SK-N-SH (cell line): ENCODE results near the gene CEP89. TPM values are rescaled to one million over a fixed set of nuclear protein-coding genes. Genes with fewer than 3 reads are reported as not detected.

Source experiments
- CTCF ChIA-PET: fragments of 300-600, 350-600 bp; formaldehyde crosslinking; extraction: SDS; loops from one replicate; lab custom pipeline; 2021; lab: Yijun Ruan, JAX
- POLR2A ChIA-PET: fragments of 350-600 bp; sonication (Branson Sonifier 250); formaldehyde crosslinking; extraction: SDS; loops from one replicate; lab custom pipeline; 2020; ENCODE audit warnings: antibody characterized with exemption, inconsistent platforms; lab: Yijun Ruan, JAX
- DNase-seq: peaks from one replicate; pipeline ENCODE4 v3.0.0; 2012
- H2AFZ ChIP-seq: fragments of 200-600 bp; sonication (generic); 2 replicates; pipeline ENCODE4 v1.8.1; 2016; ENCODE audit warnings: antibody characterized with exemption, mild to moderate bottlenecking, low read depth
- H3F3A ChIP-seq: fragments of 200-600 bp; sonication (generic); replicated peaks from 2 replicates; pipeline ENCODE3; 2016; ENCODE audit warnings: antibody characterized with exemption, mild to moderate bottlenecking; ENCODE audit not compliant: insufficient read depth
- H3K27ac ChIP-seq, 2 experiments: fragments of 200-500 bp in 1 of 2; fragments of 200-600 bp in 1 of 2; sonication (Bioruptor generic) in 1 of 2; sonication (generic), shearing (Covaris generic) in 1 of 2; 2 replicates each; pipeline versions ENCODE4 v1.5.1 to v1.6.1; 2014 to 2016; ENCODE audit warnings: low read depth in 2 of 2, inconsistent platforms in 1 of 2, low read length in 1 of 2, mild to moderate bottlenecking in 1 of 2, mixed read lengths in 1 of 2
- H3K27me3 ChIP-seq: fragments of 200-600 bp; sonication (generic), shearing (Covaris generic); 2 replicates; pipeline ENCODE4 v1.6.1; 2016; ENCODE audit warnings: mixed run types; ENCODE audit not compliant: insufficient read depth
- H3K36me3 ChIP-seq, 2 experiments: fragments of 200-500 bp in 1 of 2; fragments of 200-600 bp in 1 of 2; sonication (Bioruptor generic) in 1 of 2; sonication (generic) in 1 of 2; replicated peaks in 1 of 2; 2 replicates each; pipeline versions ENCODE3 to v1.5.1; 2014 to 2016; ENCODE audit warnings: low read length in 1 of 2, mild to moderate bottlenecking in 1 of 2; ENCODE audit not compliant: insufficient read depth in 2 of 2, control insufficient read depth in 1 of 2
- H3K4me1 ChIP-seq, 2 experiments: fragments of 200-500 bp in 1 of 2; fragments of 200-600 bp in 1 of 2; sonication (Bioruptor generic) in 1 of 2; sonication (generic), shearing (Covaris generic) in 1 of 2; 2 replicates each; pipeline versions ENCODE4 v1.5.1 to v1.6.1; 2014 to 2016; ENCODE audit warnings: low read depth in 1 of 2, low read length in 1 of 2, mixed run types in 1 of 2; ENCODE audit not compliant: insufficient read depth in 2 of 2, control insufficient read depth in 1 of 2
- H3K4me2 ChIP-seq: fragments of 200-600 bp; sonication (generic), shearing (Covaris generic); 2 replicates; pipeline ENCODE4 v1.6.1; 2017; ENCODE audit warnings: mixed run types
- H3K4me3 ChIP-seq, 2 experiments: fragments of 200-500 bp in 1 of 2; fragments of 200-600 bp in 1 of 2; sonication (Bioruptor generic) in 1 of 2; sonication (generic), shearing (Covaris generic) in 1 of 2; 2 replicates each; pipeline versions ENCODE4 v1.5.1 to v1.8.1; 2014 to 2016; ENCODE audit warnings: low read depth in 2 of 2, inconsistent platforms in 1 of 2, low read length in 1 of 2, mild to moderate bottlenecking in 1 of 2, mixed read lengths in 1 of 2, moderate library complexity in 1 of 2
- H3K79me2 ChIP-seq: fragments of 200-600 bp; sonication (generic); 2 replicates; pipeline ENCODE4 v1.8.1; 2017; ENCODE audit warnings: mild to moderate bottlenecking; ENCODE audit not compliant: insufficient read depth
- H3K9ac ChIP-seq: fragments of 200-600 bp; sonication (generic); 2 replicates; pipeline ENCODE4 v1.6.1; 2017; ENCODE audit warnings: mixed run types
- H3K9me2 ChIP-seq: fragments of 200-600 bp; sonication (generic); 2 replicates; pipeline ENCODE4 v1.6.1; 2017; ENCODE audit warnings: mixed run types
- H3K9me3 ChIP-seq: fragments of 200-600 bp; sonication (generic); 2 replicates; pipeline ENCODE4 v1.6.1; 2017; ENCODE audit warnings: mixed run types, mild to moderate bottlenecking, moderate library complexity
- H4K20me1 ChIP-seq: fragments of 200-600 bp; sonication (generic); 2 replicates; pipeline ENCODE4 v1.6.1; 2017; ENCODE audit warnings: mild to moderate bottlenecking, mixed run types; ENCODE audit not compliant: insufficient read depth
- CTCF ChIP-seq: fragments of 200-600 bp; sonication (generic); IDR thresholded peaks from 2 replicates; pipeline ENCODE4 v1.6.1; 2017; ENCODE audit warnings: antibody characterized with exemption, mild to moderate bottlenecking, moderate library complexity
- EP300 ChIP-seq, 2 experiments: IDR thresholded peaks; 2 replicates each; pipeline versions ENCODE4 v1.4.0 to v1.6.1; 2012; ENCODE audit warnings: borderline replicate concordance in 1 of 2, low read depth in 1 of 2, low read length in 1 of 2
- EZH2phosphoT487 ChIP-seq: fragments of 200-600 bp; sonication (generic); IDR thresholded peaks from 2 replicates; pipeline ENCODE4 v1.6.1; 2017; ENCODE audit warnings: low read depth, mixed run types, mild to moderate bottlenecking, antibody characterized with exemption, moderate library complexity, borderline replicate concordance
- FOXJ3 ChIP-seq: sonication (generic); formaldehyde crosslinking; IDR thresholded peaks from 2 replicates; pipeline ENCODE4 v1.5.1; 2020; ENCODE audit warnings: mild to moderate bottlenecking, missing genetic modification reagents
- GABPA ChIP-seq: IDR thresholded peaks from 2 replicates; pipeline ENCODE4 v1.4.0; 2012; ENCODE audit warnings: low read depth, mild to moderate bottlenecking
- MEF2A ChIP-seq: IDR thresholded peaks from 2 replicates; pipeline ENCODE4 v1.4.0; 2012; ENCODE audit warnings: low read depth, borderline replicate concordance
- MXI1 ChIP-seq: IDR thresholded peaks from 2 replicates; pipeline ENCODE4 v1.6.1; 2012; ENCODE audit warnings: mild to moderate bottlenecking, low read depth, low read length, improper control_type of control experiment
- PBX3 ChIP-seq: IDR thresholded peaks from 2 replicates; pipeline ENCODE4; 2012
- RAD21 ChIP-seq: IDR thresholded peaks from 2 replicates; pipeline ENCODE4 v1.6.1; 2012; ENCODE audit warnings: mild to moderate bottlenecking, low read length
- RCOR1 ChIP-seq: fragments of 150-350 bp; IDR thresholded peaks from 2 replicates; pipeline ENCODE4 v1.6.1; 2017; ENCODE audit warnings: antibody characterized with exemption, low read length
- SMC3 ChIP-seq: IDR thresholded peaks from 2 replicates; pipeline ENCODE4 v1.6.1; 2012; ENCODE audit warnings: low read depth, low read length, improper control_type of control experiment
- USF2 ChIP-seq: fragments of 150-350 bp; IDR thresholded peaks from 2 replicates; pipeline ENCODE4 v1.6.1; 2017; ENCODE audit warnings: antibody characterized with exemption, low read length, low read depth, borderline replicate concordance
- YY1 ChIP-seq: IDR thresholded peaks from 2 replicates; pipeline ENCODE4 v1.4.0; 2012; ENCODE audit warnings: low read depth, mild to moderate bottlenecking
- WGBS: methylation state at CpG from one replicate; pipeline ENCODE4 v1.1.6; 2017; ENCODE audit warnings: low lambda C conversion rate; 5-methylcytosine and 5-hydroxymethylcytosine counted together
- polyA plus RNA-seq, 3 experiments: library from polyadenylated mRNA; depleted of rRNA; stranded (reverse); fragments of >200 nt; gene quantifications; 2 replicates each; pipeline ENCODE4 v1.2.3, GENCODE V29; 2012
- TF ChIP-seq, protein P1 (sequence below): fragments of 150-350 bp; IDR thresholded peaks from 2 replicates; pipeline ENCODE4 v1.6.1; 2016; ENCODE audit warnings: mild to moderate bottlenecking, low read depth, low read length

The CEP89 gene
- polyA plus RNA-seq, 1 of the 3 experiments (the other 2 are of a cell fraction): 16.4 TPM

GRCh38 chr19:32862741-32863140 lies 109.0 kb downstream of the CEP89 start:
- no peak overlapping the region for H3K4me3 ChIP-seq
- no peaks in the 10 kb centered on the region for H4K20me1 ChIP-seq
- H3K4me1 ChIP-seq: no peaks in the 10 kb centered on the region
- no peaks in the 10 kb centered on the region for H3F3A ChIP-seq
- H3K9ac ChIP-seq: no peak overlapping the region
- no peaks in the 10 kb centered on the region for H3K36me3 ChIP-seq
- no peaks in the 10 kb centered on the region for H3K27me3 ChIP-seq
- DNase-seq: no peak
- no peaks in the 10 kb centered on the region for H3K9me2 ChIP-seq
- ChIA-PET CTCF (no interaction called here), POLR2A (no interaction called here)
- TF ChIP-seq FOXJ3 (CRISPR knock-in tag) (no peak), EP300 (IDR thresholded peaks at IDR 0.05; ENCODE audit: borderline replicate concordance in 1 of 2, low read depth in 1 of 2, low read length in 1 of 2) (no peak), RAD21 (no peak), YY1 (no peak), RCOR1 (no peak), EZH2phosphoT487 (no peak), MEF2A (no peak), GABPA (no peak), USF2 (no peak), MXI1 (no peak), CTCF (no peak), SMC3 (no peak), PBX3 (no peak)
- TF ChIP-seq, protein P1, sequence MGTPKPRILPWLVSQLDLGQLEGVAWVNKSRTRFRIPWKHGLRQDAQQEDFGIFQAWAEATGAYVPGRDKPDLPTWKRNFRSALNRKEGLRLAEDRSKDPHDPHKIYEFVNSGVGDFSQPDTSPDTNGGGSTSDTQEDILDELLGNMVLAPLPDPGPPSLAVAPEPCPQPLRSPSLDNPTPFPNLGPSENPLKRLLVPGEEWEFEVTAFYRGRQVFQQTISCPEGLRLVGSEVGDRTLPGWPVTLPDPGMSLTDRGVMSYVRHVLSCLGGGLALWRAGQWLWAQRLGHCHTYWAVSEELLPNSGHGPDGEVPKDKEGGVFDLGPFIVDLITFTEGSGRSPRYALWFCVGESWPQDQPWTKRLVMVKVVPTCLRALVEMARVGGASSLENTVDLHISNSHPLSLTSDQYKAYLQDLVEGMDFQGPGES: no peak
- H2AFZ ChIP-seq: no peak overlapping the region
- WGBS: 75% methylated on average over 14 of the region's 14 CpGs
- no peaks in the 10 kb centered on the region for H3K79me2 ChIP-seq
- H3K9me3 ChIP-seq: no peaks in the 10 kb centered on the region
- H3K4me2 ChIP-seq: no peak overlapping the region
- H3K27ac ChIP-seq: no peak overlapping the region
